Right ventricle myocardium inferior (tissue), 1 donor: ENCODE data around the gene MT1F. TPM values are rescaled to one million over a fixed set of nuclear protein-coding genes. Genes with fewer than 3 reads are reported as not detected.

Experiments
- total RNA-seq: library from RNA; stranded (reverse); fragmentation: NEBNext Ultra II Directional; extraction: Animal tissue kit (Norgen Biotek cat#: 25700); gene quantifications from one replicate; pipeline ENCODE4 v1.2.1, GENCODE V29; 2021
- donor health status: DM: no; HTN: yes; CAD: no; lungs with severe emphysema.

MT1F gene
- total RNA-seq, 1 donor from 2014 or later: 2.2 TPM

Other genes with a start within 250 kb of the MT1F start
- gene AMFR, start 232.4 kb upstream of the MT1F start, total RNA-seq: 68.9 TPM
- 61.9 TPM for gene NUDT21, start 206.6 kb upstream of the MT1F start, total RNA-seq
- gene OGFOD1, start 206.4 kb upstream of the MT1F start, total RNA-seq: 30.6 TPM
- gene BBS2, start 137.9 kb upstream of the MT1F start, total RNA-seq: 37.7 TPM
- gene MT4, start 92.9 kb upstream of the MT1F start, total RNA-seq: not detected
- gene MT3, start 68.4 kb upstream of the MT1F start, total RNA-seq: 5.9 TPM
- 95.2 TPM for gene MT2A, start 49.4 kb upstream of the MT1F start, total RNA-seq
- 136 TPM for gene MT1E, start 32.2 kb upstream of the MT1F start, total RNA-seq
- gene MT1M, start 25.3 kb upstream of the MT1F start, total RNA-seq: 6.7 TPM
- gene MT1A, start 19.3 kb upstream of the MT1F start, total RNA-seq: 2.9 TPM
- gene MT1B, start 6.1 kb upstream of the MT1F start, total RNA-seq: not detected
- not detected for gene MT1G, start 10.1 kb downstream of the MT1F start, total RNA-seq
- not detected for gene MT1H, start 11.9 kb downstream of the MT1F start, total RNA-seq
- 108 TPM for gene MT1X, start 24.5 kb downstream of the MT1F start, total RNA-seq
- 25.7 TPM for gene NUP93, start 72.2 kb downstream of the MT1F start, total RNA-seq
- not detected for gene SLC12A3, start 207.2 kb downstream of the MT1F start, total RNA-seq